H54 (cell line): Measurements from ENCODE around the gene SVIL.
"Not testable (repeated sequence)": the region's sequence is repeated elsewhere in the genome, so short reads cannot be mapped to it uniquely, and the experiment has no call there.

Experiments
- DNase-seq: peaks from one replicate; pipeline ENCODE4 v3.0.0; 2011; ENCODE audit warnings: low spot score, mixed read lengths; ENCODE audit not compliant: insufficient read length
- FAIRE-seq: peaks from 3 replicates; lab custom pipeline; 2011; peaks lifted over from hg19 to GRCh38; lab: Jason Lieb, UNC
- POLR2A ChIP-seq: IDR thresholded peaks from 2 replicates; pipeline ENCODE4 v1.6.1; 2011; ENCODE audit warnings: low read depth, mild to moderate bottlenecking, low read length

SVIL gene

DNA sequence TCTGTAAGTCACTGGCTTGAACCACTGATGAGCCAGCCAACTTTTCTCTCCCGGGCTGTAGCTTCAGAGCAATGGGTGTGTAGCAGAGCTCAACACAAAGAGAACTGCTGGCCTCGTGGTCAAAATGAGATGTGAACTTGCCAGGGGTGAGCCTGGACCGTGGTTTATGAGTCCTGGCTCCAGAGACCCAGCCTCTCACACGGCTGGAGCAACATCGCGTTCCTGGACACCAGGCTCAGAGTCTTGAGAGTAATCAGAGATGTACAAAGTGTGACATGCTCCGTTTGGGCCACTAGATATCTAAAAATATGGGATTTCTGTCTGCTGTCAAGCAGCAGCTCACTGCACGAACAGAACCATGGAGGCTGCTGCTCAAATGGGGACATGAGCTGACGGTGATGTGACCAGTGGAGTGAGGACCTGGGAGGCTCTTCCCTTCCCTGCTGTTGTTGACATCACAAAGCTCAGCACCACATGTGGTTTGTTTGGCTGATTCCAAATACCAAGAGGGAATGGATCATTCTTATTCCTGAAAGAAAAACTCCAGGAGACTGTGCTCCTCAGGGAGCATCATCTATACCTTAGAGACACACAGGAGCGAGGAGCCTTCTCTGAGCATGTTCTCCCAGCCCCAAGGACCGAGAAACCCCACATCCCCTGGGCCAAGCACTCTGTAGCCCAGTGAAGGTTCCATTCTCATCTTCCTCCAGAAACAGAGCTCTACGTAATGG, 9.2 kb upstream of the SVIL start:
- FAIRE-seq (no peak), DNase-seq (no peak)
- no peak for TF ChIP-seq POLR2A

DNA sequence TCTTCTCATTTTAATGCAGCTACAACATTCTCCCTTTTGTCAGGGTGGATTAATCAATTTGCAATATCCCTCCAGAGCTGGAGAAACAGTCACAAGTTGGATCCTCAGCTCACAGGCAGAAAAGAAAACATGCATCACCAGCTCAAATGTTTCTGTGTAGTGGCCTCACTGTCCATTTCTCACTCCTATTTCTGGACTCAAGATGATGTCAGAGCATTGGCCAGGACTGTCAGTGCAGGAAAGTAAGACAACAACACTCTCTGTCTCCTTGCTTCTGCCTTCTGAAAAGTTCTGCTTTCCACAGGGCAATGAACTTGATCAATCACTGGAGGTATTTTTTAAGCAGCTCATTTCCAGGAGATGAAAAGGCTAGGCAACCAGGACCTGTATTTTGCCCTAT, 8.2 kb upstream of the SVIL start:
- no peak for TF ChIP-seq POLR2A
- DNase-seq (no peak), FAIRE-seq (no peak)

GRCh38 chr10:29637537-29637936, 2.8 kb upstream of the SVIL start:
- FAIRE-seq (no peak), DNase-seq (no peak)
- TF ChIP-seq POLR2A, result no peak

- FAIRE-seq (no peak), DNase-seq (no peak)
- TF ChIP-seq POLR2A, result no peak
These were observed 1.4 kb upstream of the SVIL start for GRCh38 chr10:29636178-29636577.

DNA sequence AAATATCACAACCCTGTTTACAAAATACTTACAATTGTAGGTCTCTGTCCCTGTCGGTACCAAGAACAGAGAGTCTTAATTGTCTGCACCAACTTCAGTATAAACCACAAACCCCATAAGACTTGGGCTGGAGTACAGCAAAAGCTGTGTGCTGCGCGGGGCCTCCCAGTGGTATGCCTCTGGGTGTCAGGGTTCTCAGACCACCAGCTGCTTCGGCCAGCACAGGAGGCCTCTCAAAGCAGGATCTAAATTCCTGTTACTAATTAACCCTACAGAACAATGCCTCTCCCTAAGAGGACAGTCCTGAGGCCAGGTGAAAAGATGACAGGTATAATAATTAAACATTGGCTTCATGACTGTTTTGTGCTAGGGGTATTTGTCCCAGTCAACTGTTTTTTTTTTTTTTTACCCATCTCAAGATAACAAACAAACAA, 957 bp upstream of the SVIL start:
- no peak for TF ChIP-seq POLR2A
- DNase-seq (no peak), FAIRE-seq (peak; percentile 48)

GRCh38 chr10:29634105-29634504, 666 bp downstream of the SVIL start:
- FAIRE-seq (no peak), DNase-seq (no peak)
- no peak for TF ChIP-seq POLR2A

GRCh38 chr10:29631049-29631339, 3.8 kb downstream of the SVIL start:
- DNase-seq (no peak), FAIRE-seq (no peak)
- no peak for TF ChIP-seq POLR2A

GRCh38 chr10:29630205-29631048, 4.3 kb downstream of the SVIL start:
- TF ChIP-seq POLR2A, result no peak
- FAIRE-seq (no peak), DNase-seq (no peak)

DNA sequence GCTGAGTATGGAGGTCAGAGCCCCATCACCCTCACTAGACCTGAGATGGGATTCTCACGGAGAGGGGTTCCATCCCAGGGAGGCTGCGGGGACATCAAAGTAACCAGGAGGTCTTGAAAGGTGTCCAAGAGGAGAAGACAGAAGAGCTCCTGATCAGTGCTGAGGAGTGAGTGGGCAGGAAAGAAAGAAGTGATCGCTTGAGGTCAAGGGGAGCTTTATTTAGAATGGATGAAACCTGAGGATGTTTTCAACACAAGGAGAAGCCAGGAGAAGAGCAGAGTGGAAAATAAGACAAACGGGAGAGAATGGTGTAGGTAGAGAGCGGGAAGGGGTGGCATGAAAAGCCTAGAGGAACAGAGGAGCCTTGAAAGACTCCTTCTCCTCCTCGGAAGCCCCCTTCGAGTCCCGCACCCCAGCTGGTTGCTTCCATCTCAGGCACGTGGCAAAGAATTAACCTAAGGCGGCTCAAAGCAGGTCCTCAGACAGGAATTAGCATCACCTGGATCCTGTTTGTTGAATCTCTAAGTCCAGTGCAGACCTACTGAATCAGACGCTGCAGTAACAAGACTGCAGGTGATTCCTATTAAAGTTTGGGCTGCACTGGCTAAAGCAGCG, 5.8 kb downstream of the SVIL start:
- TF ChIP-seq POLR2A, result no peak
- FAIRE-seq (no peak), DNase-seq (no peak)

GRCh38 chr10:29628311-29628710, 6.5 kb downstream of the SVIL start:
- no peak for TF ChIP-seq POLR2A
- FAIRE-seq, result no peak
- DNase-seq, result no peak

DNA sequence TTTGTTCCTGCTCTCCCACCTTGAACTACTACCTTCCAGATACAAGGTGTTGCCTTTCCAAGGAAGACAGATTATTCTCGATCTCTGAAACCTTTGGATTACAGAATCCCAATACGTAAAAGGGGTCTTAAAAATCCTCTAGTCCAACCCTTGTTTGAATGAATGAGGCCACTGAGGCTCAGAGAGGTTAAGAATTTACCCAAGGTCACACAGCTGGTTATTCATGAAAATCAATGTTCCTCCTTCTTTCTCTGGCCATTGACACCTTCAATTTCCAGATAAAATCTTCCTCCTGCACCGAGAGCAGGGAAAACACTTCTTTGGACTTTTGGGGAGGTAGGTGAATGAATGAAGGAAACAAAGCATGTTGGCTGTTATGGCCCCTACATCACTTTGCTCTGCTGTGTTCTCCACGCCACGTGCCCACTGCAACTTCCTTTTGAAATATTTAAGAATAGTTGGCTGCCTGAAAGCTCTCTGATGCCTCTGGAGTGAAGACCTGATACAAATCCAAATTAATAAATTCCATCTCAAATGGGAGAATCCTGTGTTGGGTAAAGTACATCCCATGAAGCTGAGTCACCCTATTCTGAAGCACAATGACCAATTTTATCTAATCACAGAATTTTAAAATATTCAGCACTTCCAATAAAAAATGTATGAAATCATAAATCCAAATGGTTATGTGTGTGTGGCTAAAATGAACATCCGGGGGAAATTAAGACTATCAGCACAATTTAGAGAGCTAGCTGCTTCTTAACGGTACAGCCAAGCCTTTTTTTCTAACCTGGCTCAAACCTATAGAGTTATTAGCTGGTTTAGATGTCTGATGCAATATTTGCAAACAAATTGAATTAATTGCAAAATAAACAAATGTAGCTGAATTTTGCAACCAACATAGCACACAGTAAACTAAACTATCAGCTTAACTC, 7.3 kb downstream of the SVIL start:
- FAIRE-seq (peak; percentile 41), DNase-seq (no peak)
- TF ChIP-seq POLR2A, result no peak

DNA sequence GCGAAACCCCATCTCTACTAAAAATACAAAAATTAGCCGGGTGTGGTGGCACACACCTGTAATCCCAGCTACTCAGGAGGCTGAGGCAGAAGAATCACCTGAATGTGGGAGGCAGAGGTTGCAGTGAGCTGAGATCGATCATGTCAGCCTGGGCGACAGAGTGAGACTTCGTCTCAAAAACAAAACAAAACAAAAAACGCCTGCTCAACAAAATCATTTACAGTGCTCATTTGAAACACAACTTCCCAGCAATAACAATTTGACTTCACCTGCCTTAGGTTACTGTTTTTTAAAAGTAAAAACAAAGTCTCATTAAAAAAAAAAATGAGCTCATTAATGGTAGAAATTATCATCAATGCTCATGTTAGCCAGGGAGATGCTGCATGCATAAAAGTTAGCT, 10.4 kb downstream of the SVIL start:
- not testable (repeated sequence) for DNase-seq, FAIRE-seq

- TF ChIP-seq POLR2A, result no peak
- FAIRE-seq (peak; percentile 48), DNase-seq (peak; percentile 19)
These were observed 11.0 kb downstream of the SVIL start for GRCh38 chr10:29623797-29624196.
